ENCODE results near the gene NDUFS5.
"Not testable (repeated sequence)": the region's sequence is repeated elsewhere in the genome, so short reads cannot be mapped to it uniquely, and the experiment has no call there.

NDUFS5 gene

GRCh38 chr1:39046613-39047210 lies 20.6 kb downstream of the NDUFS5 start:
- POLR2A ChIA-PET = interaction anchor here (1.7 kb wide), 1 partner anchor 21 kb away, joined by 6 read pairs; the partner anchor contains the start of gene NDUFS5
- TF ChIP-seq L3MBTL2 (conservative IDR thresholded peaks at IDR 0.05) = no peak
- TF ChIP-seq BHLHE40 (IDR thresholded peaks at IDR 0.05; ENCODE audit: borderline replicate concordance) = no peak
- CTCF ChIA-PET = no interaction called here
- no peak for DNase-seq (ENCODE audit: extremely low spot score)

- ChIA-PET CTCF (no interaction called here), POLR2A (interaction anchor here (1.7 kb wide), 1 partner anchor 21 kb away, joined by 6 read pairs; the partner anchor contains the start of gene NDUFS5)
- TF ChIP-seq L3MBTL2 (conservative IDR thresholded peaks at IDR 0.05) (no peak), FOXM1 (IDR thresholded peaks at IDR 0.05; ENCODE audit: borderline replicate concordance) (no peak), TARDBP (IDR thresholded peaks at IDR 0.05) (no peak), ZNF384 (IDR thresholded peaks at IDR 0.05) (no peak), HDGF (IDR thresholded peaks at IDR 0.05; ENCODE audit: borderline replicate concordance) (no peak), ELF4 (IDR thresholded peaks at IDR 0.05) (no peak), BHLHE40 (IDR thresholded peaks at IDR 0.05; ENCODE audit: borderline replicate concordance) (no peak), SP1 (IDR thresholded peaks at IDR 0.05) (no peak), SUZ12 (IDR thresholded peaks at IDR 0.05) (no peak)
- no peak for DNase-seq (ENCODE audit: extremely low spot score)
These were observed 21.5 kb downstream of the NDUFS5 start for GRCh38 chr1:39047374-39048229.

GRCh38 chr1:39048745-39049370 lies 22.7 kb downstream of the NDUFS5 start:
- ChIA-PET CTCF (no interaction called here), POLR2A (no interaction called here)
- no peak for TF ChIP-seq NFRKB (IDR thresholded peaks at IDR 0.05)
- TF ChIP-seq BHLHE40 (IDR thresholded peaks at IDR 0.05; ENCODE audit: borderline replicate concordance) = no peak
- TF ChIP-seq HDGF (IDR thresholded peaks at IDR 0.05; ENCODE audit: borderline replicate concordance) = no peak
- no peak for TF ChIP-seq SP1 (IDR thresholded peaks at IDR 0.05)
- TF ChIP-seq L3MBTL2 (conservative IDR thresholded peaks at IDR 0.05) = no peak
- TF ChIP-seq PKNOX1 (IDR thresholded peaks at IDR 0.05) = no peak
- TF ChIP-seq ZNF384 (IDR thresholded peaks at IDR 0.05) = no peak
- TF ChIP-seq FOXK2 (IDR thresholded peaks at IDR 0.05) = no peak
- no peak for TF ChIP-seq CTBP1 (IDR thresholded peaks at IDR 0.05; ENCODE audit: borderline replicate concordance)
- TF ChIP-seq FOXA1 (IDR thresholded peaks at IDR 0.05) = no peak
- no peak for TF ChIP-seq TARDBP (IDR thresholded peaks at IDR 0.05)
- TF ChIP-seq ARNT (IDR thresholded peaks at IDR 0.05) = no peak
- no peak for TF ChIP-seq LEF1 (IDR thresholded peaks at IDR 0.05; ENCODE audit: borderline replicate concordance)
- TF ChIP-seq FOXM1 (IDR thresholded peaks at IDR 0.05; ENCODE audit: borderline replicate concordance) = no peak
- no peak for TF ChIP-seq SUZ12 (IDR thresholded peaks at IDR 0.05)
- TF ChIP-seq ELF4 (IDR thresholded peaks at IDR 0.05) = no peak
- DNase-seq (ENCODE audit: extremely low spot score) = no peak

GRCh38 chr1:39050001-39050400 lies 23.9 kb downstream of the NDUFS5 start:
- POLR2A ChIA-PET = no interaction called here
- no peak for TF ChIP-seq L3MBTL2 (conservative IDR thresholded peaks at IDR 0.05)
- no peak for TF ChIP-seq FOXM1 (IDR thresholded peaks at IDR 0.05; ENCODE audit: borderline replicate concordance)
- no peak for TF ChIP-seq ZNF384 (IDR thresholded peaks at IDR 0.05)
- no peak for TF ChIP-seq TARDBP (IDR thresholded peaks at IDR 0.05)
- TF ChIP-seq CTBP1 (IDR thresholded peaks at IDR 0.05; ENCODE audit: borderline replicate concordance) = no peak
- TF ChIP-seq PKNOX1 (IDR thresholded peaks at IDR 0.05) = no peak
- TF ChIP-seq SUZ12 (IDR thresholded peaks at IDR 0.05) = no peak
- TF ChIP-seq HDGF (IDR thresholded peaks at IDR 0.05; ENCODE audit: borderline replicate concordance) = no peak
- no peak for TF ChIP-seq SP1 (IDR thresholded peaks at IDR 0.05)
- TF ChIP-seq LEF1 (IDR thresholded peaks at IDR 0.05; ENCODE audit: borderline replicate concordance) = no peak
- no peak for TF ChIP-seq NFRKB (IDR thresholded peaks at IDR 0.05)
- TF ChIP-seq ELF4 (IDR thresholded peaks at IDR 0.05) = no peak
- no peak for DNase-seq (ENCODE audit: extremely low spot score)
- CTCF ChIA-PET = interaction anchor here (0.6 kb wide), 1 partner anchor 212 kb away, joined by 3 read pairs; no protein-coding TSS in a partner anchor

GRCh38 chr1:39051193-39051850 lies 25.2 kb downstream of the NDUFS5 start:
- DNase-seq (ENCODE audit: extremely low spot score); CTCF ChIA-PET: not testable (repeated sequence)
- POLR2A ChIA-PET = interaction anchor here (1.1 kb wide), 1 partner anchor 25 kb away, joined by 3 read pairs; the partner anchor contains the start of gene NDUFS5
- peak; percentile 73 for TF ChIP-seq ZNF384 (IDR thresholded peaks at IDR 0.05)

GRCh38 chr1:39051956-39052355 lies 25.8 kb downstream of the NDUFS5 start:
- TF ChIP-seq ELF4 (IDR thresholded peaks at IDR 0.05) = no peak
- no peak for TF ChIP-seq FOXA1 (IDR thresholded peaks at IDR 0.05)
- CTCF ChIA-PET = no interaction called here
- POLR2A ChIA-PET = no interaction called here
- DNase-seq (ENCODE audit: extremely low spot score) = no peak

GRCh38 chr1:39055213-39055710 lies 29.1 kb downstream of the NDUFS5 start:
- POLR2A ChIA-PET; CTCF ChIA-PET; DNase-seq (ENCODE audit: extremely low spot score): not testable (repeated sequence)

GRCh38 chr1:39061516-39061915 lies 35.4 kb downstream of the NDUFS5 start:
- DNase-seq (ENCODE audit: extremely low spot score); POLR2A ChIA-PET; CTCF ChIA-PET: not testable (repeated sequence)

All from HEK293T (cell line).